Endothelial cell of umbilical vein (primary cell): Measurements from ENCODE around the gene SMAD6. TPM values are rescaled to one million over a fixed set of nuclear protein-coding genes. Genes with fewer than 3 reads are reported as not detected.

Experiments used
- BruUV-seq: library from RNA; stranded (reverse); fragments of 400-500 nt; replicated peaks from 2 replicates; lab custom pipeline; 2021; lab: Mats Ljungman, UMichigan
- CTCF ChIA-PET: fragments of 300-600, 350-600 bp; sonication (Branson Sonifier 250); formaldehyde crosslinking; loops from one replicate; lab custom pipeline; 2021; ENCODE audit warnings: antibody characterized with exemption, inconsistent platforms; lab: Charles Lee
- POLR2A ChIA-PET: fragments of 300-600, 350-600 bp; sonication (Branson Sonifier 250); formaldehyde crosslinking; loops from one replicate; lab custom pipeline; 2021; ENCODE audit warnings: antibody characterized with exemption, inconsistent platforms; lab: Charles Lee
- DNase-seq: peaks from one replicate; pipeline ENCODE4 v3.0.0-alpha.2; 2011; ENCODE audit warnings: low read depth, low spot score
- FAIRE-seq: peaks from 2 replicates; lab custom pipeline; 2011; peaks lifted over from hg19 to GRCh38; lab: Jason Lieb, UNC
- H2AFZ ChIP-seq: 2 replicates; pipeline ENCODE4 v1.6.0; 2012; ENCODE audit warnings: low read depth, low read length, control low read depth, inconsistent platforms
- H3K27ac ChIP-seq: 2 replicates; pipeline ENCODE4 v1.5.1; 2011; ENCODE audit warnings: low read depth, mild to moderate bottlenecking, control low read depth, low read length, moderate library complexity; ENCODE audit not compliant: insufficient read depth
- H3K27me3 ChIP-seq, 2 experiments: 2 replicates each; pipeline versions ENCODE4 v1.6.0 to v1.6.1; 2011; ENCODE audit warnings: low read length in 2 of 2, mixed read lengths in 1 of 2; ENCODE audit not compliant: control insufficient read depth in 2 of 2, insufficient read depth in 2 of 2
- H3K36me3 ChIP-seq, 2 experiments: 2 replicates in 1 of 2; 3 replicates in 1 of 2; pipeline ENCODE4 v1.5.1; 2011; ENCODE audit warnings: low read length in 2 of 2, mild to moderate bottlenecking in 1 of 2, moderate library complexity in 1 of 2; ENCODE audit not compliant: control insufficient read depth in 2 of 2, insufficient read depth in 2 of 2; ENCODE audit errors: extremely low read depth in 1 of 2
- H3K4me1 ChIP-seq: 3 replicates; pipeline ENCODE4 v1.5.1; 2011; ENCODE audit warnings: mild to moderate bottlenecking, low read length; ENCODE audit not compliant: control insufficient read depth, insufficient read depth; ENCODE audit errors: extremely low read depth
- H3K4me2 ChIP-seq: 2 replicates; pipeline ENCODE4 v1.6.1; 2011; ENCODE audit warnings: low read length, control low read depth, mixed read lengths; ENCODE audit not compliant: insufficient read depth
- H3K4me3 ChIP-seq, 3 experiments: fragments of 200-600 bp in 1 of 3; sonication (generic), shearing (Covaris generic) in 1 of 3; replicated peaks in 1 of 3; 2 replicates each; pipeline ENCODE4 v1.5.1; 2011 to 2016; ENCODE audit warnings: control low read depth in 3 of 3, low read length in 3 of 3, mild to moderate bottlenecking in 2 of 3, inconsistent platforms in 1 of 3, low read depth in 1 of 3, moderate library complexity in 1 of 3; ENCODE audit not compliant: insufficient read depth in 1 of 3
- H3K79me2 ChIP-seq: 2 replicates; pipeline ENCODE4 v1.6.0; 2012; ENCODE audit warnings: low read length, inconsistent platforms; ENCODE audit not compliant: control insufficient read depth, insufficient read depth
- H3K9ac ChIP-seq: replicated peaks from 2 replicates; pipeline ENCODE3; 2011; ENCODE audit warnings: low read length, control low read depth; ENCODE audit not compliant: insufficient read depth; ENCODE audit errors: extremely low read depth
- H3K9me1 ChIP-seq: replicated peaks from 3 replicates; pipeline ENCODE4 v1.6.0; 2011; ENCODE audit warnings: mild to moderate bottlenecking, low read length; ENCODE audit not compliant: control insufficient read depth, insufficient read depth; ENCODE audit errors: extremely low read depth
- H3K9me3 ChIP-seq: replicated peaks from 2 replicates; pipeline ENCODE4 v1.5.1; 2012; ENCODE audit warnings: low read length, inconsistent platforms; ENCODE audit not compliant: control insufficient read depth, insufficient read depth
- H4K20me1 ChIP-seq: replicated peaks from 2 replicates; pipeline ENCODE3; 2011; ENCODE audit warnings: mild to moderate bottlenecking, low read length; ENCODE audit not compliant: control insufficient read depth, insufficient read depth; ENCODE audit errors: extremely low read depth
- EZH2 ChIP-seq: IDR thresholded peaks from 2 replicates; pipeline ENCODE4 v1.6.1; 2012; ENCODE audit warnings: borderline replicate concordance, low read depth, mild to moderate bottlenecking, moderate library complexity, low read length, inconsistent platforms; ENCODE audit not compliant: severe bottlenecking
- FOS ChIP-seq: IDR thresholded peaks from 2 replicates; pipeline ENCODE4 v1.6.1; 2011; ENCODE audit warnings: mild to moderate bottlenecking, low read length, moderate library complexity, borderline replicate concordance; ENCODE audit not compliant: insufficient read depth
- GATA2 ChIP-seq: IDR thresholded peaks from 2 replicates; pipeline ENCODE4 v1.7.0; 2011; ENCODE audit warnings: low read depth, mild to moderate bottlenecking, moderate library complexity, mixed read lengths, low read length; ENCODE audit not compliant: insufficient read length, insufficient read depth
- JUN ChIP-seq: IDR thresholded peaks from 2 replicates; pipeline ENCODE4 v1.6.1; 2011; ENCODE audit warnings: borderline replicate concordance, low read depth; ENCODE audit not compliant: insufficient read length, insufficient read depth
- MYC ChIP-seq: IDR thresholded peaks from one replicate; pipeline ENCODE4 v1.6.1; 2011; ENCODE audit warnings: mild to moderate bottlenecking, low read depth, low read length
- POLR2A ChIP-seq: IDR thresholded peaks from 2 replicates; pipeline ENCODE4 v1.6.1; 2012; ENCODE audit warnings: low read depth, mild to moderate bottlenecking, control low read depth, low read length
- POLR2AphosphoS5 ChIP-seq: IDR thresholded peaks from 2 replicates; pipeline ENCODE4 v1.6.1; 2012; ENCODE audit warnings: low read depth, mild to moderate bottlenecking, control low read depth, low read length, moderate library complexity; ENCODE audit not compliant: insufficient read depth
- dilution Hi-C: fragments of 300-500 bp; cut with MboI; formaldehyde crosslinking; loops from one replicate; pipeline ENCODE4 v1.15.0; 2019; ENCODE audit warnings: low sequenced_read_pairs; ENCODE audit not compliant: extremely low pct_ligation_motif_present
- intact Hi-C: fragments of 100-400 bp; cut with micrococcal nuclease; formaldehyde crosslinking; loops from one replicate; pipeline ENCODE4 v1.10.0; 2022
- polyA plus RNA-seq, 4 experiments: library from polyadenylated mRNA; depleted of rRNA in 3 of 4; stranded (reverse) in 3 of 4; unstranded in 1 of 4; fragments of >200 nt; gene quantifications; 2 replicates each; pipeline versions ENCODE4 v1.2.1 to v1.2.3, GENCODE V29; 2011 to 2012; ENCODE audit warnings: missing spikeins in 1 of 4
- total RNA-seq: library from RNA; stranded (reverse); gene quantifications from 2 replicates; pipeline ENCODE4 v1.2.3, GENCODE V29; 2021
- TF ChIP-seq, protein P1 (sequence below): IDR thresholded peaks from 2 replicates; pipeline ENCODE4 v1.6.1; 2011; ENCODE audit not compliant: insufficient read depth, insufficient read length
- TF ChIP-seq, protein P2 (sequence below), 2 donors: IDR thresholded peaks; 1 replicate in 1 of 2; 2 replicates in 1 of 2; pipeline ENCODE4 v1.5.1; 2011; ENCODE audit warnings: low read length in 2 of 2, mild to moderate bottlenecking in 2 of 2, moderate library complexity in 2 of 2, control low read depth in 1 of 2, inconsistent platforms in 1 of 2, low read depth in 1 of 2; ENCODE audit not compliant: insufficient read depth in 1 of 2; ENCODE audit errors: extremely low read depth in 1 of 2

SMAD6 gene
- total and polyA plus RNA-seq, 2 donors (not counting 3 experiments of a cell fraction or from before 2014, with no cell fraction given), result 7.3 to 12.5 TPM

DNA sequence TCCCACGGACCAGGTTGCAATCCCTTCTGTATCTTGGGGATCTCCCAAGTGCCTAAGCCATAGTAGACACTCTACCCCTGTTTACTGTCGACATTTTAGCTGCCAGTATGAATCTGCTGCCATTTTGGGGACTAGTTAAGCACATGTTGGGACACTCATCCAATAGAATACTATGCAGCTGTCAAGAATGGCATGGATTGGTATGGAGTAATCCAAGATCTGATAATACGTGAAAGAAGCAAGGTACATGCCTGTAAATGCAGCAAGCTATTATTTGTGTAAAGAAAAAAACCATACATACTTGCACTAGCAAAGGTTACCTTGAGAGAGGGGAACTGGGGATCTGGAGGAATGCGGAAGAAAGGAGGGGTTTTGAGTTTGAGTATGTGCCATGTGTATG is 129.3 kb downstream of the SMAD6 start:
- Histone ChIP-seq H4K20me1 (no peaks in the 10 kb centered on the region), H3K9me3 (no peaks in the 10 kb centered on the region), H3K4me1 (peaks cover 8% of the 10 kb centered on the region), H3K4me3 (no peak overlapping the region), H3K9ac (no peak overlapping the region), H3K27me3 (no peaks in the 10 kb centered on the region), H3K27ac (no peak overlapping the region), H2AFZ (no peak overlapping the region), H3K9me1 (no peaks in the 10 kb centered on the region), H3K4me2 (no peak overlapping the region), H3K79me2 (no peaks in the 10 kb centered on the region), H3K36me3 (no peaks in the 10 kb centered on the region)
- FAIRE-seq (no peak), DNase-seq (no peak)
- TF ChIP-seq POLR2A (no peak), POLR2AphosphoS5 (no peak), EZH2 (no peak), JUN (no peak), MYC (no peak), GATA2 (no peak)
- no TSS peak for BruUV-seq
- ChIA-PET CTCF (interaction anchor here (1.0 to 1.8 kb wide), 3 partner anchors 19 to 23 kb away, joined by 3 to 8 read pairs (median 6); no protein-coding TSS in a partner anchor), POLR2A (no interaction called here)
- dilution Hi-C loops (no loop called here), intact Hi-C loops (no loop called here)

DNA sequence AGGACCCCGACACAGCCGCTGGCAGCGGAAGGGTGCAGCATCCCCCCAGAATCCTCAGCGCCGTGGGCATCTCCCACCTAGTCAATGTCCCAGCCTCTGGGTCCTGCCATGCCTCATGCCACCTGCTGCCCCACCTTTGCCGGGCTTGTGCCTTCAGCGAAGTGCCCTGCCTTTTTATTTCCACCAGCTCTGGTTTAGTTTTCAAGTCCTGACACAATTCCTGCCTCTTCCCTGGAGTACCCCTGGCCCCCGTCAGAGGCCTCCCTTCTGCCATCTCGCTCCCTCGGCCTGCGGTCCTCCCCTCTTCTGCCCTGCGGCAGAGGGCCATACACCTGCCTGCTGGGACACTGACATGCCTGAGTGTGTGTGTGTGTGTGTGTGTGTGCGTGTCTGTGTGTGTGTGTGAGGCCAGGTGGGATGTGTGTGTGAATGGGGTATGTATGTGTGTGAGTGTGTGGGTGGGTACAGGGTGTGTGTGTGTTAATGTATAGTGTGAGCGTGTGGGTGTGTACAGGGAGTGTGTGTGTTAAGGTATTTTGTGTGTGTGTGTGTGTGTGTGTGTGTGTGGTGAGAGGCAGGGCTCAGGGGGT is 129.9 kb downstream of the SMAD6 start:
- no peak overlapping the region for H3K4me3 ChIP-seq
- no peak for FAIRE-seq
- H3K79me2 ChIP-seq, result no peaks in the 10 kb centered on the region
- no peaks in the 10 kb centered on the region for H3K9me1 ChIP-seq
- ChIA-PET CTCF (interaction anchor here (1.2 kb wide), 1 partner anchor 43 kb away, joined by 5 read pairs; no protein-coding TSS in a partner anchor), POLR2A (no interaction called here)
- no peak overlapping the region for H2AFZ ChIP-seq
- DNase-seq, result no peak
- BruUV-seq, result no TSS peak
- H3K36me3 ChIP-seq, result no peaks in the 10 kb centered on the region
- intact Hi-C loops, result no loop called here
- peaks cover 8% of the 10 kb centered on the region for H3K4me1 ChIP-seq
- H4K20me1 ChIP-seq, result no peaks in the 10 kb centered on the region
- no peak overlapping the region for H3K4me2 ChIP-seq
- no peak overlapping the region for H3K27ac ChIP-seq
- dilution Hi-C loops, result no loop called here
- TF ChIP-seq EZH2 (no peak), FOS (no peak), POLR2A (no peak), MYC (no peak), JUN (no peak), POLR2AphosphoS5 (no peak), GATA2 (no peak)
- TF ChIP-seq, protein P1, sequence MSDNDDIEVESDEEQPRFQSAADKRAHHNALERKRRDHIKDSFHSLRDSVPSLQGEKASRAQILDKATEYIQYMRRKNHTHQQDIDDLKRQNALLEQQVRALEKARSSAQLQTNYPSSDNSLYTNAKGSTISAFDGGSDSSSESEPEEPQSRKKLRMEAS, result no peak
- TF ChIP-seq, protein P2, sequence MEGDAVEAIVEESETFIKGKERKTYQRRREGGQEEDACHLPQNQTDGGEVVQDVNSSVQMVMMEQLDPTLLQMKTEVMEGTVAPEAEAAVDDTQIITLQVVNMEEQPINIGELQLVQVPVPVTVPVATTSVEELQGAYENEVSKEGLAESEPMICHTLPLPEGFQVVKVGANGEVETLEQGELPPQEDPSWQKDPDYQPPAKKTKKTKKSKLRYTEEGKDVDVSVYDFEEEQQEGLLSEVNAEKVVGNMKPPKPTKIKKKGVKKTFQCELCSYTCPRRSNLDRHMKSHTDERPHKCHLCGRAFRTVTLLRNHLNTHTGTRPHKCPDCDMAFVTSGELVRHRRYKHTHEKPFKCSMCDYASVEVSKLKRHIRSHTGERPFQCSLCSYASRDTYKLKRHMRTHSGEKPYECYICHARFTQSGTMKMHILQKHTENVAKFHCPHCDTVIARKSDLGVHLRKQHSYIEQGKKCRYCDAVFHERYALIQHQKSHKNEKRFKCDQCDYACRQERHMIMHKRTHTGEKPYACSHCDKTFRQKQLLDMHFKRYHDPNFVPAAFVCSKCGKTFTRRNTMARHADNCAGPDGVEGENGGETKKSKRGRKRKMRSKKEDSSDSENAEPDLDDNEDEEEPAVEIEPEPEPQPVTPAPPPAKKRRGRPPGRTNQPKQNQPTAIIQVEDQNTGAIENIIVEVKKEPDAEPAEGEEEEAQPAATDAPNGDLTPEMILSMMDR (IDR thresholded peaks at IDR 0.05; ENCODE audit: extremely low read depth in 1 of 2, insufficient read depth in 1 of 2, low read depth in 1 of 2, low read length in 2 of 2), result no peak
- no peaks in the 10 kb centered on the region for H3K27me3 ChIP-seq
- H3K9me3 ChIP-seq, result no peaks in the 10 kb centered on the region
- H3K9ac ChIP-seq, result no peak overlapping the region
